ENCODE data around the gene TMEM52. TPM values are rescaled to one million over a fixed set of nuclear protein-coding genes. Genes with fewer than 3 reads are reported as not detected.

The TMEM52 gene
- total RNA-seq, 1 donor from 2014 or later = 0.51 TPM

GRCh38 chr1:1956101-1956500, 37.0 kb upstream of the TMEM52 start:
- no peak overlapping the region for H3K4me3 Mint-ChIP-seq
- CTCF ChIA-PET = no interaction called here
- TF ChIP-seq, protein P1, sequence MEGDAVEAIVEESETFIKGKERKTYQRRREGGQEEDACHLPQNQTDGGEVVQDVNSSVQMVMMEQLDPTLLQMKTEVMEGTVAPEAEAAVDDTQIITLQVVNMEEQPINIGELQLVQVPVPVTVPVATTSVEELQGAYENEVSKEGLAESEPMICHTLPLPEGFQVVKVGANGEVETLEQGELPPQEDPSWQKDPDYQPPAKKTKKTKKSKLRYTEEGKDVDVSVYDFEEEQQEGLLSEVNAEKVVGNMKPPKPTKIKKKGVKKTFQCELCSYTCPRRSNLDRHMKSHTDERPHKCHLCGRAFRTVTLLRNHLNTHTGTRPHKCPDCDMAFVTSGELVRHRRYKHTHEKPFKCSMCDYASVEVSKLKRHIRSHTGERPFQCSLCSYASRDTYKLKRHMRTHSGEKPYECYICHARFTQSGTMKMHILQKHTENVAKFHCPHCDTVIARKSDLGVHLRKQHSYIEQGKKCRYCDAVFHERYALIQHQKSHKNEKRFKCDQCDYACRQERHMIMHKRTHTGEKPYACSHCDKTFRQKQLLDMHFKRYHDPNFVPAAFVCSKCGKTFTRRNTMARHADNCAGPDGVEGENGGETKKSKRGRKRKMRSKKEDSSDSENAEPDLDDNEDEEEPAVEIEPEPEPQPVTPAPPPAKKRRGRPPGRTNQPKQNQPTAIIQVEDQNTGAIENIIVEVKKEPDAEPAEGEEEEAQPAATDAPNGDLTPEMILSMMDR (IDR thresholded peaks at IDR 0.05) = no peak
- H3K9me3 Mint-ChIP-seq = peaks cover 5% of the 10 kb centered on the region
- ATAC-seq (ENCODE audit: low read depth) (no peak), DNase-seq (no peak)
- no peaks in the 10 kb centered on the region for H3K36me3 Mint-ChIP-seq (ENCODE audit: low read depth)
- POLR2A ChIA-PET = no interaction called here
- intact Hi-C loops (cut with micrococcal nuclease) = no loop called here
- H3K27me3 Mint-ChIP-seq = peaks cover 25% of the 10 kb centered on the region
- no peaks in the 10 kb centered on the region for H3K4me1 Mint-ChIP-seq
- H3K27ac Mint-ChIP-seq = no peak overlapping the region

GRCh38 chr1:1955621-1956094, 36.6 kb upstream of the TMEM52 start:
- Mint-ChIP-seq H3K9me3 (peaks cover 10% of the 10 kb centered on the region), H3K4me1 (no peaks in the 10 kb centered on the region), H3K27me3 (peaks cover 20% of the 10 kb centered on the region), H3K36me3 (ENCODE audit: low read depth) (no peaks in the 10 kb centered on the region), H3K27ac (no peak overlapping the region), H3K4me3 (no peak overlapping the region)
- intact Hi-C loops (cut with micrococcal nuclease) = no loop called here
- ChIA-PET CTCF (no interaction called here), POLR2A (no interaction called here)
- DNase-seq (no peak), ATAC-seq (ENCODE audit: low read depth) (no peak)
- TF ChIP-seq, protein P1 (IDR thresholded peaks at IDR 0.05) = no peak

- Mint-ChIP-seq H3K27me3 (peaks cover 17% of the 10 kb centered on the region), H3K4me1 (no peaks in the 10 kb centered on the region), H3K4me3 (no peak overlapping the region), H3K36me3 (ENCODE audit: low read depth) (no peaks in the 10 kb centered on the region), H3K27ac (no peak overlapping the region), H3K9me3 (peaks cover 11% of the 10 kb centered on the region)
- TF ChIP-seq, protein P1 (IDR thresholded peaks at IDR 0.05) = no peak
- DNase-seq (no peak), ATAC-seq (ENCODE audit: low read depth) (no peak)
- POLR2A ChIA-PET = no interaction called here
- CTCF ChIA-PET = no interaction called here
- intact Hi-C loops (cut with micrococcal nuclease) = no loop called here
Measured at GRCh38 chr1:1954831-1955441, 35.9 kb upstream of the TMEM52 start.

- CTCF ChIA-PET = no interaction called here
Measured at GRCh38 chr1:1954015-1954414, 34.9 kb upstream of the TMEM52 start.

GRCh38 chr1:1950940-1951339, 31.9 kb upstream of the TMEM52 start:
- TF ChIP-seq, protein P1 (IDR thresholded peaks at IDR 0.05) = no peak
- Mint-ChIP-seq H3K4me3 (no peak overlapping the region), H3K27ac (no peak overlapping the region), H3K4me1 (no peaks in the 10 kb centered on the region), H3K36me3 (ENCODE audit: low read depth) (no peaks in the 10 kb centered on the region), H3K9me3 (peaks cover 11% of the 10 kb centered on the region), H3K27me3 (peaks cover 10% of the 10 kb centered on the region)
- DNase-seq (no peak), ATAC-seq (ENCODE audit: low read depth) (no peak)
- CTCF ChIA-PET = no interaction called here
- POLR2A ChIA-PET = no interaction called here
- intact Hi-C loops (cut with micrococcal nuclease) = no loop called here

More at GRCh38 chr1:1954015-1954414, 34.9 kb upstream of the TMEM52 start:
- Mint-ChIP-seq H3K4me1 (no peaks in the 10 kb centered on the region), H3K36me3 (ENCODE audit: low read depth) (no peaks in the 10 kb centered on the region), H3K27ac (no peak overlapping the region), H3K4me3 (no peak overlapping the region), H3K27me3 (peaks cover 19% of the 10 kb centered on the region), H3K9me3 (peaks cover 11% of the 10 kb centered on the region)
- no peak for ATAC-seq (ENCODE audit: low read depth)
- DNase-seq = no peak
- intact Hi-C loops (cut with micrococcal nuclease) = no loop called here
- TF ChIP-seq, protein P1 (IDR thresholded peaks at IDR 0.05) = no peak
- POLR2A ChIA-PET = no interaction called here

Measured in activated B cell treated with CpG ODN at 0.5 μM for 24 hours (primary cell).